Gastrocnemius medialis (tissue), 4 donors: ENCODE measurements around the gene ZNF304.

Source experiments
- POLR2A ChIP-seq, 2 donors: fragments of 450-650 bp; IDR thresholded peaks; one replicate each; pipeline ENCODE4 v1.6.1; 2017; ENCODE audit warnings: antibody characterized with exemption in 2 of 2, mild to moderate bottlenecking in 2 of 2, moderate library complexity in 2 of 2
- TF ChIP-seq, protein P1 (sequence below), 5 experiments: fragments of 450-650 bp in 3 of 5; fragments of 200-600 bp in 2 of 5; sonication (generic) in 2 of 5; IDR thresholded peaks in 4 of 5; conservative IDR thresholded peaks in 1 of 5; 1 replicate in 4 of 5; 2 replicates in 1 of 5; pipeline ENCODE4 v1.5.1; 2016 to 2019; ENCODE audit warnings: antibody characterized with exemption in 5 of 5, mild to moderate bottlenecking in 3 of 5, moderate library complexity in 3 of 5

DNA sequence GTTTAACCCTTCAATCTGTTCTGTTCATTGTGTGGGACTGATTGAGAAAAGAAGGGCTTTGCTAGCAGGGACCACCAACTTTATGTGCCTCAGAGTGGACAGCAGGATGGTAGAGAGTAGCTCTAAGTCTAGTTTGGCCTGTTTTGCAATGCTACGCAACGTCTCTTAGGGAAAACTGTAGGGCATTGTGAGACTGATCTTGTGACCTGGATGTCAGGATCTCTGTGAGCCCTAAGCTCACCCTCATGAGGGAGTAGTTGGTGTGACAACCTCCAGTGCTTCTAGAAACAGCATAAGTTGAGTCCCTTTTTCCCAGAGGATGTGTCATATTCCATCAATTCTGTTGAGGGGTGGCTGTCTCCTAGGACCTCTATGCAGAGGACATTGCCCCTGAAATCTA lies 40.3 kb upstream of the ZNF304 start:
- TF ChIP-seq, protein P1, sequence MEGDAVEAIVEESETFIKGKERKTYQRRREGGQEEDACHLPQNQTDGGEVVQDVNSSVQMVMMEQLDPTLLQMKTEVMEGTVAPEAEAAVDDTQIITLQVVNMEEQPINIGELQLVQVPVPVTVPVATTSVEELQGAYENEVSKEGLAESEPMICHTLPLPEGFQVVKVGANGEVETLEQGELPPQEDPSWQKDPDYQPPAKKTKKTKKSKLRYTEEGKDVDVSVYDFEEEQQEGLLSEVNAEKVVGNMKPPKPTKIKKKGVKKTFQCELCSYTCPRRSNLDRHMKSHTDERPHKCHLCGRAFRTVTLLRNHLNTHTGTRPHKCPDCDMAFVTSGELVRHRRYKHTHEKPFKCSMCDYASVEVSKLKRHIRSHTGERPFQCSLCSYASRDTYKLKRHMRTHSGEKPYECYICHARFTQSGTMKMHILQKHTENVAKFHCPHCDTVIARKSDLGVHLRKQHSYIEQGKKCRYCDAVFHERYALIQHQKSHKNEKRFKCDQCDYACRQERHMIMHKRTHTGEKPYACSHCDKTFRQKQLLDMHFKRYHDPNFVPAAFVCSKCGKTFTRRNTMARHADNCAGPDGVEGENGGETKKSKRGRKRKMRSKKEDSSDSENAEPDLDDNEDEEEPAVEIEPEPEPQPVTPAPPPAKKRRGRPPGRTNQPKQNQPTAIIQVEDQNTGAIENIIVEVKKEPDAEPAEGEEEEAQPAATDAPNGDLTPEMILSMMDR (IDR thresholded peaks at IDR 0.05 in 4 of 5, conservative IDR thresholded peaks at IDR 0.05 in 1 of 5): no peak
- TF ChIP-seq POLR2A (IDR thresholded peaks at IDR 0.05): no peak
